Cardiac septum (tissue), 1 donor: ENCODE measurements around the gene SCAMP4. TPM values are rescaled to one million over a fixed set of nuclear protein-coding genes. Genes with fewer than 3 reads are reported as not detected.
A peak's percentile ranks its signal among the peaks of the same experiment; 100 is the strongest.
"Not testable (repeated sequence)": the region's sequence is repeated elsewhere in the genome, so short reads cannot be mapped to it uniquely, and the experiment has no call there.

Experiments
- DNase-seq: peaks from one replicate; pipeline ENCODE4 v3.0.0-alpha.2; 2020; ENCODE audit warnings: low spot score
- intact Hi-C: fragments of 100-400 bp; cut with DNase I; formaldehyde crosslinking; loops from one replicate; pipeline ENCODE4 v1.14.0; 2022
- total RNA-seq: library from RNA; stranded (reverse); fragmentation: NEBNext Ultra II Directional; extraction: Animal tissue kit (Norgen Biotek cat#: 25700); gene quantifications from one replicate; pipeline ENCODE4 v1.2.1, GENCODE V29; 2021
- donor health status: DM: no; HTN: no; CAD: no.

SCAMP4 gene
- total RNA-seq, 1 donor from 2014 or later, result 14.9 TPM

GRCh38 chr19:1881393-1882088, 23.7 kb upstream of the SCAMP4 start:
- DNase-seq, intact Hi-C loops: not testable (repeated sequence)

DNA sequence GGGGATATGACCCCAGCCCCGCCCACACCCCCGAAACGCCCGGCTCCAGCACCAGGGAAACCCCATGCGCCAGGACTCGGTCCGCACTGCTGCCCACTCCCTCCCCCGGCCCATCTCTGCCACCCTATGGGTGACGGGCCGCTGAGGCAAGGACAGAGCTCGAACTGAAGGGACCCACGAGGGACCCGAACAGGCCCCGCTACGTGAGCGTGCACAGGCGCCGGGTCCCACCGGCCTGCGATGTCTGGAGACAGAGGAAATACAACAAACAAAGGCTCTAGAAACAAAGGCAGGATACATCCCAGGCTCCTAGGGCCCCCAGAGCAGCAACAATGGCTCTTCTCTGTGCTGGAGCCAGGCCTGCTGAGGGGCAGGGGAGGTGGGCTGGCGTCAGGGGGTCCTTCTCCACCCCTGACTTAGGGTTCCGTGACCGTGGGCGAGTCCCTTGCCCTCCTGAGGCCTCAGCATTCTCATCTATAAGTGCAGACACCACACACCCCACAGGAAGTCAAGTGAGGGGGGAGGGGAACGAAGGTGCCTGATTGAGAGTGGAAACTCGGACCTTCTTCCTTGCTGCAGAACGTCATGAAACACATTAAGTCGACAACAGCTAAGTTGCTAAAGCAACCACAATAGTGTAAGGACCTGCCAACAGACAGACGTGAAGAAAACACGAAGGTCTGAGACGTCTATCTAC, 23.0 kb upstream of the SCAMP4 start:
- DNase-seq, result no peak
- intact Hi-C loops, result no loop called here

- intact Hi-C loops, result no loop called here
Observed at GRCh38 chr19:1882786-1883692, 22.2 kb upstream of the SCAMP4 start.

DNA sequence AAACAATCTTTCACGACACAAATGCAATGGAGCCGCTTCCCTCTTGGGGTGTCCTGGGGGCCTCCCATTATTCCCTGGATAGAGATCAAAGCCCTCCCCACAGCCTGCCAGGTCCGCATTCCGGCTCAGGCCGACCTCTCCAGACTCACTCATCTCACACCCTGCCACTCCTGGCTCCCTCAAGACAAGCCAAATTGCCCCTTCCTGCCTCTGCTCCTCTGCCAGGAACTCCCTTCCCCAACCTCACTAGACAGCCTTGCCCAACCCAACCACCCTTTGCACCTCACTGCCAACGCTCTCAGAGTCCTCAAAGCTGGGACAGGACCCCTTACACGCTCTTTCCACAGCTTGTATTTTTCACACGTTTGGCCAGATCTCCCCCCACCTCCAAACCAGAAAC, 21.4 kb upstream of the SCAMP4 start:
- intact Hi-C loops, result no loop called here
- DNase-seq, result no peak

More at GRCh38 chr19:1882786-1883692, 22.2 kb upstream of the SCAMP4 start:
- no peak for DNase-seq

DNA sequence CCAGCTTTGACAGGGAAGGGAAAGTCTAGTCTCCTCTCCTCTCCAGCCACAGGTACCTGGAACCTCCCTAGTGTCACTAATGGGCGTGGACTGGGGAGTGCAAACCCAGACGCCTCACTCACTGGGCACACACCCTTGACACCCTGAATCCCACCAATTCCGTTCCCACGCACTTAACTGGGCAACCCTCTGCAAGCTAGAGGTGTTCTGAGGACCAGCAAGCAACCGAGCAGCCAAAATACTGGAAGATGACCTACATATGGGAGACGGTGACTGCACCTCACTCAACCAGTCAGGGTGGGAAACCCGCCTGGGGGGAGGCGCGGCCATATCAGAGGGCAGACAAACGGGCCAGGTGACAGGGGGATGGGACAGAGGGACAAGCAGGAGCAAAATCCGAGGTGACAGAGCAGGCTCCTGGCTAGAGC, 20.9 kb upstream of the SCAMP4 start:
- no peak for DNase-seq
- intact Hi-C loops, result no loop called here

GRCh38 chr19:1884719-1885334, 20.4 kb upstream of the SCAMP4 start:
- no peak for DNase-seq

DNA sequence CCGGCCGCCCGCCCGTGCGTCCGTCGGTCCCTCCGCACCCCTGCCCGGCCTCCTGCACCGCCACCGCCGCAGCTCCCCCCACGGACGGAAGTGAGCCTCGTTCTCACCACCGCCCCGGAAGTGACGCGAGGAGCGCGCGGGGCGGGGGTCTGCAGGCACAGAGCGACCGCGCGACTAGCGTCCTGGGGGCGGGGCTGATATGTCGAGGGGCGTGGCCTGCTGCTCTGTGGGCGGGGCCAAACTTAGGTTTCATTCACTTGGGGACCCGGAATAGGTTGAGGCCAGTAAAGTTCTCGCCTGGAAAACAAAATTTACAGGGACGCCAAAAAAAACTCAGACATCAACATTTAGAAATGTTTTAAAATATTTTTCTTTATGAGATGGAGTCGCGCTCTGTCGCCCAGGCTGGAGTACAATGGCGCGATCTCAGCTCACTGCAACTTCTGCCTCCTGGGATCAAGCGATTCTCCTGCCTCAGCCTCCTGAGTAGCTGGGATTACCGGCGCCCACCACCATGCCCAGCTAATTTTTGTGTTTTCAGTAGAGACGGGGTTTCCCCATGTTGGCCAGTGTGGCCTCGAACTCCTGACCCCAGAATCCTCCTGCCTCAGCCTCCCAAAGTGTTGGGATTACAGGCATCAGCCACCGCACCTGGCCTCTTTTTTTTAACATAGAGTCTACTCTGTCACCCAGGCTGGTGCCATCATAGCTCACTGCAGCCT, 19.6 kb upstream of the SCAMP4 start, which contains the start of gene ABHD17A:
Gene ABHD17A, minus strand, starts transcription at position 99 of the 722 bp plus-strand sequence. CDS start 3,930 bp downstream, outside the sequence.
- intact Hi-C loops, result not testable (repeated sequence)
- DNase-seq, result peak; percentile 98

More at GRCh38 chr19:1884719-1885334, 20.4 kb upstream of the SCAMP4 start:
- intact Hi-C loops, result no loop called here

DNA sequence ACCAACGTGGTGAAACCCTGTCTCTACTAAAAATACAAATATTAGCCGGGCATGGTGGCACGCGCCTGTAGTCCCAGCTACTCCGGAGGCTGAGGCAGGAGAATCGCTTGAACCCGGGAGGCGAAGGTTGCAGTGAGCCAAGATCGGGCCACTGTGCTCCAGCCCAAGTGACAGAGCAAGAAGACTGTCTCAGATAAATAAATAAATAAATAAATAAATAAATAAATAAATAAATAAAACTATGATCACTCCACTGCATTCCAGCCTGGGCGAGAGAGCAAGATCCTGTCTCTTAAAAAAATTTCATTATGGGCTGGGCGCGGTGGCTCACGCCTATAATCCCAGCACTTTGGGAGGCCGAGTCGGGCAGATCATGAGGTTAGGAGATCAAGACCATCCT, 18.8 kb upstream of the SCAMP4 start:
- intact Hi-C loops, DNase-seq: not testable (repeated sequence)

- intact Hi-C loops, result no loop called here
- DNase-seq, result no peak
Observed at GRCh38 chr19:1888385-1888784, 16.8 kb upstream of the SCAMP4 start.

- intact Hi-C loops, result no loop called here
- DNase-seq, result no peak
Observed at GRCh38 chr19:1889907-1890306, 15.3 kb upstream of the SCAMP4 start.

GRCh38 chr19:1893791-1894190, 11.4 kb upstream of the SCAMP4 start:
- no peak for DNase-seq
- intact Hi-C loops, result no loop called here

GRCh38 chr19:1896508-1896907, 8.7 kb upstream of the SCAMP4 start:
- intact Hi-C loops, result no loop called here
- DNase-seq, result no peak

GRCh38 chr19:1901940-1902404, 3.2 kb upstream of the SCAMP4 start:
- intact Hi-C loops, result no loop called here
- DNase-seq, result no peak

GRCh38 chr19:1902923-1903322, 2.3 kb upstream of the SCAMP4 start:
- intact Hi-C loops, result no loop called here

DNA sequence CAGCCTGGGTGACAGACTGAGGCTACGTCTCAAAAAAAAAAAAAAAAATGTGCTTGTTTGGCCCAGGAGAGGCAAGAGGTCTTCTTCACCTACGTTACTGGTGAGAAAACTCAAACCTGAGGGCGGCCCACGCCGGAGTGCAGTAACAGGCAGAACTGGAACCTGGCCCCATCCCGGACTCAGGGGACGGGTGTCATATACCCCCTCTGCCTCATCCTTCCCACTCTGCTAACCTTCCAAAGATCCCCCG, 414 bp upstream of the SCAMP4 start:
- no peak for DNase-seq

More at GRCh38 chr19:1902923-1903322, 2.3 kb upstream of the SCAMP4 start:
- DNase-seq, result no peak

GRCh38 chr19:1905863-1906375, 720 bp downstream of the SCAMP4 start:
- intact Hi-C loops, result loop anchor here (2.0 kb wide), 1 partner anchor 41 kb away; no protein-coding TSS in a partner anchor
- no peak for DNase-seq

More for the DNA sequence above, 414 bp upstream of the SCAMP4 start:
- intact Hi-C loops, result loop anchor here (2.0 kb wide), 1 partner anchor 40 kb away; no protein-coding TSS in a partner anchor

- no peak for DNase-seq
- intact Hi-C loops, result no loop called here
Observed at GRCh38 chr19:1906985-1907562, 1.9 kb downstream of the SCAMP4 start.
